Stomach (tissue), 9 donors: Measurements from ENCODE around the gene BICRA. TPM values are rescaled to one million over a fixed set of nuclear protein-coding genes. Genes with fewer than 3 reads are reported as not detected.

Source experiments
- DNase-seq, 2 donors: peaks; one replicate each; pipeline versions ENCODE4 v3.0.0 to v3.0.0-alpha.2; 2013 to 2019
- H3K27ac ChIP-seq, 5 donors: fragments of 200-600 bp in 4 of 5; sonication (generic) in 4 of 5; one replicate each; pipeline ENCODE4 v1.5.1; 2013 to 2019; ENCODE audit warnings: mild to moderate bottlenecking in 1 of 5, moderate library complexity in 1 of 5
- H3K27me3 ChIP-seq, 3 donors: fragments of 200-600 bp; sonication (generic); one replicate each; pipeline ENCODE4 v1.5.1; 2017 to 2019; ENCODE audit warnings: mixed run types in 1 of 3
- H3K36me3 ChIP-seq, 4 donors: fragments of 200-600 bp; sonication (generic); 1 replicate in 3 of 4; 2 replicates in 1 of 4; pipeline ENCODE4 v1.5.1; 2016 to 2019
- H3K4me1 ChIP-seq, 4 donors: fragments of 200-600 bp; sonication (generic); one replicate each; pipeline ENCODE4 v1.5.1; 2016 to 2019
- H3K4me3 ChIP-seq, 4 donors: fragments of 200-600 bp; sonication (generic) in 3 of 4; one replicate each; pipeline ENCODE4 v1.5.1; 2016 to 2019; ENCODE audit warnings: mild to moderate bottlenecking in 1 of 4
- H3K9me3 ChIP-seq, 4 donors: fragments of 200-600 bp; sonication (generic); one replicate each; pipeline ENCODE4 v1.5.1; 2016 to 2019
- EP300 ChIP-seq: sonication (generic); formaldehyde crosslinking; IDR thresholded peaks from one replicate; pipeline ENCODE4 v1.6.1; 2017; ENCODE audit warnings: antibody characterized with exemption
- POLR2A ChIP-seq, 4 donors: fragments of 450-650 bp; IDR thresholded peaks; one replicate each; pipeline ENCODE4 v1.6.1; 2016; ENCODE audit warnings: antibody characterized with exemption in 4 of 4, control low read depth in 2 of 4, mild to moderate bottlenecking in 1 of 4, moderate library complexity in 1 of 4
- POLR2AphosphoS5 ChIP-seq, 3 donors: sonication (generic); formaldehyde crosslinking; IDR thresholded peaks; one replicate each; pipeline ENCODE4 v1.6.1; 2016; ENCODE audit warnings: antibody characterized with exemption in 3 of 3
- WGBS, 5 donors: extraction: QIAGEN DNeasy Blood & Tissue Kit in 3 of 5; methylation state at CpG; one replicate each; pipeline versions ENCODE4 v1.1.5 to v1.1.7; 2013 to 2018; 5-methylcytosine and 5-hydroxymethylcytosine counted together
- intact Hi-C: fragments of 100-400 bp; cut with DNase I; formaldehyde crosslinking; loops from one replicate; pipeline ENCODE4 v1.15.1; 2023; ENCODE audit warnings: low total_unique reads
- polyA plus RNA-seq, 3 donors: library from polyadenylated mRNA; stranded (reverse); fragments of 200-250 nt; gene quantifications; one replicate each; pipeline ENCODE4 v1.2.3, GENCODE V29; 2013
- total RNA-seq, 5 donors: library from RNA; depleted of rRNA; stranded (reverse); fragments of >200 nt; gene quantifications; one replicate each; pipeline versions ENCODE4 v1.1.0 to v1.2.3, GENCODE V29; 2014 to 2016
- TF ChIP-seq, protein P1 (sequence below), 7 experiments: fragments of 450-650 bp in 4 of 7; fragments of 200-600 bp in 3 of 7; sonication (generic) in 3 of 7; IDR thresholded peaks; one replicate each; pipeline ENCODE4 v1.5.1; 2016 to 2019; ENCODE audit warnings: antibody characterized with exemption in 7 of 7, control low read depth in 2 of 7, mild to moderate bottlenecking in 1 of 7
- donor health status: healthy with polysubstance abuse.
- donor health status: Bipolar disorder and iron deficiency.
- donor health status: healthy.

The BICRA gene
- total and polyA plus RNA-seq, 8 donors = 2.7 to 13.4 (median 9.5) TPM

GRCh38 chr19:47675859-47676258 lies 66.9 kb downstream of the BICRA start:
- WGBS, 5 donors = 76 to 90% (median 88%) methylated on average over 6 to 8 of the region's 8 CpGs
- no peak for DNase-seq
- H3K4me3 ChIP-seq = no peak overlapping the region
- H3K9me3 ChIP-seq = no peaks in the 10 kb centered on the region
- no peaks in the 10 kb centered on the region for H3K4me1 ChIP-seq
- intact Hi-C loops = no loop called here
- H3K27me3 ChIP-seq = no peaks in the 10 kb centered on the region
- peaks cover 37 to 88% (median 83%) of the 10 kb centered on the region in 4 donors for H3K36me3 ChIP-seq
- H3K27ac ChIP-seq = no peak overlapping the region
- TF ChIP-seq, protein P1, sequence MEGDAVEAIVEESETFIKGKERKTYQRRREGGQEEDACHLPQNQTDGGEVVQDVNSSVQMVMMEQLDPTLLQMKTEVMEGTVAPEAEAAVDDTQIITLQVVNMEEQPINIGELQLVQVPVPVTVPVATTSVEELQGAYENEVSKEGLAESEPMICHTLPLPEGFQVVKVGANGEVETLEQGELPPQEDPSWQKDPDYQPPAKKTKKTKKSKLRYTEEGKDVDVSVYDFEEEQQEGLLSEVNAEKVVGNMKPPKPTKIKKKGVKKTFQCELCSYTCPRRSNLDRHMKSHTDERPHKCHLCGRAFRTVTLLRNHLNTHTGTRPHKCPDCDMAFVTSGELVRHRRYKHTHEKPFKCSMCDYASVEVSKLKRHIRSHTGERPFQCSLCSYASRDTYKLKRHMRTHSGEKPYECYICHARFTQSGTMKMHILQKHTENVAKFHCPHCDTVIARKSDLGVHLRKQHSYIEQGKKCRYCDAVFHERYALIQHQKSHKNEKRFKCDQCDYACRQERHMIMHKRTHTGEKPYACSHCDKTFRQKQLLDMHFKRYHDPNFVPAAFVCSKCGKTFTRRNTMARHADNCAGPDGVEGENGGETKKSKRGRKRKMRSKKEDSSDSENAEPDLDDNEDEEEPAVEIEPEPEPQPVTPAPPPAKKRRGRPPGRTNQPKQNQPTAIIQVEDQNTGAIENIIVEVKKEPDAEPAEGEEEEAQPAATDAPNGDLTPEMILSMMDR (IDR thresholded peaks at IDR 0.05) = no peak
- TF ChIP-seq POLR2A (IDR thresholded peaks at IDR 0.05) (no peak), POLR2AphosphoS5 (IDR thresholded peaks at IDR 0.05) (no peak), EP300 (no peak)

GRCh38 chr19:47676811-47677210 lies 67.9 kb downstream of the BICRA start:
- Histone ChIP-seq H3K4me1 (peaks cover 0 to 4% (median 3%) of the 10 kb centered on the region in 4 donors), H3K27me3 (no peaks in the 10 kb centered on the region), H3K9me3 (no peaks in the 10 kb centered on the region), H3K4me3 (no peak overlapping the region), H3K27ac (no peak overlapping the region), H3K36me3 (peaks cover 41 to 94% (median 92%) of the 10 kb centered on the region in 4 donors)
- DNase-seq = no peak
- no peak for TF ChIP-seq POLR2A (IDR thresholded peaks at IDR 0.05)
- no peak for TF ChIP-seq POLR2AphosphoS5 (IDR thresholded peaks at IDR 0.05)
- TF ChIP-seq, protein P1 (IDR thresholded peaks at IDR 0.05) = no peak
- TF ChIP-seq EP300 = no peak
- 82 to 87% (median 86%) methylated on average over 8 of the region's 8 CpGs for WGBS, 5 donors
- intact Hi-C loops = no loop called here

DNA sequence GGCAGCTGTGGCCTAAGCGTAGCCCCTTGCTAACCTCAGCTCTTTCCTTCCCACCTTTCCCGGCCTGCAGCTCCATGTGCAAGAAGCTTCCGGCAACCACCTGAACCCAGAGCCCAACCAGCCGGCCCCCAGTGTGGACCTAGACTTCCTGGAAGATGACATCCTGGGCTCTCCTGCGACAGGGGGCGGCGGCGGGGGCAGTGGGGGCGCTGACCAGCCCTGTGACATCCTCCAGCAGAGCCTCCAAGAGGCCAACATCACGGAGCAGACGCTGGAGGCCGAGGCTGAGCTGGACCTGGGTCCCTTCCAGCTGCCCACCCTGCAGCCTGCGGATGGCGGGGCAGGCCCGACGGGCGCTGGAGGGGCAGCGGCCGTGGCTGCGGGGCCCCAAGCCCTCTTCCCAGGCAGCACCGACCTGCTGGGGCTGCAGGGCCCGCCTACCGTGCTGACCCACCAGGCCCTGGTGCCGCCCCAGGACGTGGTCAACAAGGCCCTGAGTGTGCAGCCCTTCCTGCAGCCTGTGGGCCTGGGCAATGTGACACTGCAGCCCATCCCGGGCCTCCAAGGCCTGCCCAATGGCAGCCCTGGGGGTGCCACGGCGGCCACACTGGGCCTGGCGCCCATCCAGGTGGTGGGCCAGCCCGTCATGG lies 70.4 kb downstream of the BICRA start:
- H3K27ac ChIP-seq = no peak overlapping the region
- peaks cover 33 to 88% (median 86%) of the 10 kb centered on the region in 4 donors for H3K36me3 ChIP-seq
- H3K4me3 ChIP-seq = no peak overlapping the region
- H3K27me3 ChIP-seq = no peaks in the 10 kb centered on the region
- DNase-seq = no peak
- peaks cover 0 to 22% (median 16%) of the 10 kb centered on the region in 4 donors for H3K4me1 ChIP-seq
- no peaks in the 10 kb centered on the region for H3K9me3 ChIP-seq
- TF ChIP-seq EP300 = no peak
- no peak for TF ChIP-seq POLR2A (IDR thresholded peaks at IDR 0.05)
- TF ChIP-seq, protein P1 (IDR thresholded peaks at IDR 0.05) = no peak
- TF ChIP-seq POLR2AphosphoS5 (IDR thresholded peaks at IDR 0.05) = no peak
- 91 to 94% (median 91%) methylated on average over 24 to 30 of the region's 30 CpGs for WGBS, 5 donors
- intact Hi-C loops = no loop called here

DNA sequence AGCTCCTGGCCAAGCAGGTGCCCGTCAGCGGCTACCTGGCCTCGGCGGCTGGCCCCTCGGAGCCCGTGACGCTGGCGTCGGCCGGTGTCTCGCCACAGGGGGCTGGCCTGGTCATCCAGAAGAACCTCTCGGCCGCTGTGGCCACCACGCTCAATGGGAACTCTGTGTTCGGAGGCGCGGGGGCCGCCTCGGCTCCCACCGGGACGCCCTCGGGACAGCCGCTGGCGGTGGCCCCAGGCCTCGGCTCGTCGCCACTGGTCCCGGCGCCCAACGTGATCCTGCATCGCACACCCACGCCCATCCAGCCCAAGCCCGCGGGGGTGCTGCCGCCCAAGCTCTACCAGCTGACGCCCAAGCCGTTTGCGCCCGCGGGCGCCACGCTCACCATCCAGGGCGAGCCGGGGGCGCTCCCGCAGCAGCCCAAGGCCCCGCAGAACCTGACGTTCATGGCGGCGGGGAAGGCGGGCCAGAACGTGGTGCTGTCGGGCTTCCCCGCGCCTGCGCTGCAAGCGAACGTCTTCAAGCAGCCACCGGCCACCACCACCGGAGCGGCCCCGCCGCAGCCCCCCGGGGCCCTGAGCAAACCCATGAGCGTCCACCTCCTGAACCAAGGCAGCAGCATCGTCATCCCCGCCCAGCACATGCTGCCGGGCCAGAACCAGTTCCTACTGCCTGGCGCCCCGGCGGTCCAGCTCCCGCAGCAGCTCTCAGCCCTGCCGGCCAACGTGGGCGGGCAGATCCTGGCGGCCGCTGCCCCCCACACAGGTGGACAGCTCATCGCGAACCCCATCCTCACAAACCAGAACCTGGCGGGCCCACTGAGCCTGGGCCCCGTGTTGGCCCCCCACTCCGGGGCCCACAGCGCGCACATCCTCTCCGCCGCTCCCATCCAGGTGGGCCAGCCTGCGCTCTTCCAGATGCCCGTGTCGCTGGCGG lies 71.3 kb downstream of the BICRA start:
- TF ChIP-seq, protein P1 (IDR thresholded peaks at IDR 0.05) = no peak
- TF ChIP-seq POLR2AphosphoS5 (IDR thresholded peaks at IDR 0.05) = no peak
- 94 to 97% (median 96%) methylated on average over 44 to 90 of the region's 90 CpGs for WGBS, 5 donors
- H3K4me3 ChIP-seq = no peak overlapping the region
- no peaks in the 10 kb centered on the region for H3K27me3 ChIP-seq
- H3K36me3 ChIP-seq = peaks cover 33 to 88% (median 86%) of the 10 kb centered on the region in 4 donors
- H3K27ac ChIP-seq = no peak overlapping the region
- intact Hi-C loops = no loop called here
- peaks cover 0 to 22% (median 16%) of the 10 kb centered on the region in 4 donors for H3K4me1 ChIP-seq
- no peaks in the 10 kb centered on the region for H3K9me3 ChIP-seq
- DNase-seq = no peak
